GM12878 (cell line): ENCODE results near the gene TFF1. TPM values are rescaled to one million over a fixed set of nuclear protein-coding genes. Genes with fewer than 3 reads are reported as not detected.

Source experiments
- ATAC-seq: fragments of 200-7000 bp; cut with Tn5 transposase; 3 replicates; pipeline ENCODE4 v1.9.1; 2020; ENCODE audit warnings: mild to moderate bottlenecking, moderate library complexity
- BruUV-seq: library from RNA; stranded (reverse); fragments of 400-500 nt; replicated peaks from 2 replicates; lab custom pipeline; 2021; lab: Mats Ljungman, UMichigan
- CTCF ChIA-PET: fragments of 300-600 bp; sonication (Branson Sonifier 250); formaldehyde crosslinking; extraction: SDS; loops from one replicate; lab custom pipeline; 2021; ENCODE audit warnings: inconsistent platforms; lab: Yijun Ruan, JAX
- POLR2A ChIA-PET: fragments of 350-600 bp; formaldehyde crosslinking; extraction: SDS; loops from one replicate; lab custom pipeline; 2021; ENCODE audit warnings: inconsistent platforms; lab: Charles Lee
- RAD21 ChIA-PET: fragments of 300-600 bp; sonication (Branson Sonifier 250); formaldehyde crosslinking; loops from one replicate; lab custom pipeline; 2023; ENCODE audit warnings: antibody characterized with exemption; ENCODE audit not compliant: unreplicated experiment; lab: Charles Lee
- SMC1A ChIA-PET: fragments of 300-600 bp; sonication (Branson Sonifier 250); formaldehyde crosslinking; loops from one replicate; lab custom pipeline; 2023; ENCODE audit not compliant: unreplicated experiment, uncharacterized antibody; lab: Charles Lee
- DNase-seq: peaks from one replicate; pipeline ENCODE4 v3.0.0-alpha.2; 2011; ENCODE audit warnings: low read depth, low spot score
- FAIRE-seq: peaks from 3 replicates; lab custom pipeline; 2011; peaks lifted over from hg19 to GRCh38; lab: Jason Lieb, UNC
- H2AFZ ChIP-seq: 2 replicates; pipeline ENCODE4 v1.6.0; 2011; ENCODE audit warnings: low read depth, low read length, control low read depth; ENCODE audit not compliant: control insufficient read depth
- H3K27ac ChIP-seq: 2 replicates; pipeline ENCODE4 v1.5.1; 2011; ENCODE audit warnings: control low read depth; ENCODE audit not compliant: control insufficient read depth, insufficient read depth
- H3K27me3 ChIP-seq, 2 experiments: replicated peaks in 1 of 2; 2 replicates each; pipeline versions ENCODE4 v1.6.0 to v1.6.1; 2011; ENCODE audit warnings: low read length in 1 of 2; ENCODE audit not compliant: control insufficient read depth in 2 of 2, insufficient read depth in 2 of 2
- H3K36me3 ChIP-seq, 2 experiments: 2 replicates each; pipeline ENCODE4 v1.5.1; 2011; ENCODE audit warnings: low read length in 1 of 2; ENCODE audit not compliant: control insufficient read depth in 2 of 2, insufficient read depth in 2 of 2
- H3K4me1 ChIP-seq: 2 replicates; pipeline ENCODE4 v1.6.1; 2011; ENCODE audit warnings: mild to moderate bottlenecking, low read length, moderate library complexity, mixed read lengths; ENCODE audit not compliant: control insufficient read depth, insufficient read depth
- H3K4me2 ChIP-seq: 2 replicates; pipeline ENCODE4 v1.6.0; 2011; ENCODE audit warnings: control low read depth; ENCODE audit not compliant: control insufficient read depth, insufficient read depth
- H3K4me3 ChIP-seq: fragments of 200-600 bp; sonication (generic); 2 replicates; pipeline ENCODE4 v1.5.1; 2016
- H3K79me2 ChIP-seq: 2 replicates; pipeline ENCODE4 v1.6.0; 2011; ENCODE audit warnings: low read length; ENCODE audit not compliant: control insufficient read depth, insufficient read depth
- H3K9ac ChIP-seq: 2 replicates; pipeline ENCODE4 v1.8.0; 2011; ENCODE audit warnings: low read length, control low read depth, mixed read lengths; ENCODE audit not compliant: control insufficient read depth, insufficient read depth
- H3K9me3 ChIP-seq: replicated peaks from 3 replicates; pipeline ENCODE4 v1.5.1; 2011; ENCODE audit warnings: mild to moderate bottlenecking, low read length; ENCODE audit not compliant: control insufficient read depth, insufficient read depth
- H4K20me1 ChIP-seq: 2 replicates; pipeline ENCODE4 v1.6.0; 2011; ENCODE audit not compliant: control insufficient read depth, insufficient read depth
- BCLAF1 ChIP-seq: fragments of 450-650 bp; IDR thresholded peaks from 2 replicates; pipeline ENCODE4 v1.6.1; 2017; ENCODE audit warnings: antibody characterized with exemption, mild to moderate bottlenecking, moderate library complexity
- CEBPB ChIP-seq, 2 experiments: fragments of 150-350 bp in 1 of 2; IDR thresholded peaks; 2 replicates each; pipeline ENCODE4 v1.6.1; 2012 to 2014; ENCODE audit warnings: low read depth in 2 of 2, low read length in 2 of 2, borderline replicate concordance in 1 of 2, inconsistent platforms in 1 of 2
- E4F1 ChIP-seq: fragments of 450-650 bp; IDR thresholded peaks from 2 replicates; pipeline ENCODE4 v1.6.1; 2018; ENCODE audit warnings: borderline replicate concordance, mild to moderate bottlenecking; ENCODE audit not compliant: partially characterized antibody
- FOXK2 ChIP-seq: fragments of 450-650 bp; IDR thresholded peaks from 2 replicates; pipeline ENCODE4 v1.6.1; 2017; ENCODE audit warnings: mild to moderate bottlenecking, moderate library complexity
- GATAD2B ChIP-seq: fragments of 450-650 bp; conservative IDR thresholded peaks from 2 replicates; pipeline ENCODE4 v1.6.1; 2017; ENCODE audit warnings: low read depth, mild to moderate bottlenecking, moderate library complexity
- KAT2A ChIP-seq: conservative IDR thresholded peaks from 2 replicates; pipeline ENCODE4 v1.6.1; 2011; ENCODE audit warnings: low read depth, low read length; ENCODE audit not compliant: control insufficient read depth
- MYC ChIP-seq: IDR thresholded peaks from 2 replicates; pipeline ENCODE4 v1.6.1; 2011; ENCODE audit warnings: mild to moderate bottlenecking, low read length, moderate library complexity, inconsistent platforms; ENCODE audit not compliant: insufficient read depth, insufficient replicate concordance, insufficient read length, severe bottlenecking
- NFYA ChIP-seq: IDR thresholded peaks from 2 replicates; pipeline ENCODE4 v1.6.1; 2011; ENCODE audit warnings: low read depth, mild to moderate bottlenecking, low read length, improper control_type of control experiment, borderline replicate concordance
- NR2C1 ChIP-seq: fragments of 450-650 bp; IDR thresholded peaks from 2 replicates; pipeline ENCODE4 v1.6.1; 2017; ENCODE audit warnings: antibody characterized with exemption, mild to moderate bottlenecking, moderate library complexity
- NR2F1 ChIP-seq: fragments of 450-650 bp; conservative IDR thresholded peaks from 2 replicates; pipeline ENCODE4 v1.6.1; 2017; ENCODE audit warnings: mild to moderate bottlenecking
- SPI1 ChIP-seq: IDR thresholded peaks from 2 replicates; pipeline ENCODE4 v1.6.1; 2011; ENCODE audit warnings: low read depth, mild to moderate bottlenecking, low read length, moderate library complexity, borderline replicate concordance; ENCODE audit not compliant: insufficient read depth
- YBX1 ChIP-seq: fragments of 450-650 bp; IDR thresholded peaks from 2 replicates; pipeline ENCODE4 v1.6.1; 2016; ENCODE audit warnings: antibody characterized with exemption
- WGBS: methylation state at CpG from one replicate; pipeline ENCODE4 v1.1.6; 2016; ENCODE audit warnings: low lambda C conversion rate; ENCODE audit not compliant: insufficient replicate concordance, insufficient coverage; ENCODE audit errors: missing lambda C conversion rate; 5-methylcytosine and 5-hydroxymethylcytosine counted together
- in situ Hi-C: fragments of 300-500 bp; cut with MboI; formaldehyde crosslinking; loops from 9 replicates; pipeline ENCODE4 v1.14.3; 2018; ENCODE audit warnings: mixed read lengths
- intact Hi-C: fragments of 100-400 bp; cut with micrococcal nuclease; formaldehyde crosslinking; loops from one replicate; pipeline ENCODE4 v1.14.2; 2022; ENCODE audit not compliant: unreplicated experiment
- polyA plus RNA-seq, 11 experiments: library from polyadenylated mRNA; depleted of rRNA in 4 of 11; unstranded in 6 of 11; stranded (reverse) in 5 of 11; fragments of >200 nt; fragmentation: Nextera tagmentation in 4 of 11; fragmentation: Illumina TruSeq in 1 of 11; extraction: Ambion mirVana in 4 of 11; extraction: Trizol in 1 of 11; gene quantifications; 1 replicate in 1 of 11; 2 replicates in 10 of 11; pipeline versions ENCODE4 v1.2.1 to v1.2.3, GENCODE V29; 2011 to 2016; ENCODE audit warnings: inconsistent platforms in 2 of 11, missing spikeins in 2 of 11, low read depth in 1 of 11
- total RNA-seq, 4 experiments: library from RNA; depleted of rRNA in 3 of 4; stranded (reverse); fragments of >200 nt in 3 of 4; fragmentation: Illumina TruSeq in 1 of 4; extraction: Trizol in 1 of 4; gene quantifications; 2 replicates each; pipeline versions ENCODE4 v1.2.1 to v1.2.3, GENCODE V29; 2013 to 2021

TFF1 gene
- total and polyA plus RNA-seq, 10 of the 15 experiments (the other 5 are each of a cell fraction or from before 2014, with no cell fraction given) = 0.13 TPM; not detected in 9

- SMC1A ChIA-PET = no interaction called here
- H3K4me3 ChIP-seq = no peak overlapping the region
- peaks cover 18% of the 10 kb centered on the region for H3K9me3 ChIP-seq
- H3K27ac ChIP-seq = no peak overlapping the region
- no peaks in the 10 kb centered on the region for H4K20me1 ChIP-seq
- TF ChIP-seq YBX1 (no peak), CEBPB (IDR thresholded peaks at IDR 0.05; ENCODE audit: borderline replicate concordance in 1 of 2, low read depth in 2 of 2, low read length in 2 of 2) (no peak)
- TF ChIP-seq, all 136 proteins: peak for 0
- POLR2A ChIA-PET = interaction anchor here (1.0 kb wide), 1 partner anchor 36 kb away, joined by 3 read pairs; no protein-coding TSS in a partner anchor
- CTCF ChIA-PET = interaction anchor here (1.7 kb wide), 1 partner anchor 47 kb away, joined by 7 read pairs; no protein-coding TSS in a partner anchor
- Histone ChIP-seq H2AFZ (no peak overlapping the region), H3K27me3 (no peaks in the 10 kb centered on the region; a peak in 2 of 4 replicates), H3K9ac (no peak overlapping the region), H3K36me3 (no peaks in the 10 kb centered on the region), H3K79me2 (no peaks in the 10 kb centered on the region), H3K4me2 (no peak overlapping the region), H3K4me1 (no peaks in the 10 kb centered on the region)
- FAIRE-seq (no peak), DNase-seq (no peak), ATAC-seq (no peak)
- BruUV-seq = no TSS peak
- WGBS = 28% methylated on average over 6 of the region's 6 CpGs
- RAD21 ChIA-PET = no interaction called here
- intact Hi-C loops = no loop called here
- in situ Hi-C loops = no loop called here
Measured at GRCh38 chr21:42356650-42357049, 9.7 kb downstream of the TFF1 start.

DNA sequence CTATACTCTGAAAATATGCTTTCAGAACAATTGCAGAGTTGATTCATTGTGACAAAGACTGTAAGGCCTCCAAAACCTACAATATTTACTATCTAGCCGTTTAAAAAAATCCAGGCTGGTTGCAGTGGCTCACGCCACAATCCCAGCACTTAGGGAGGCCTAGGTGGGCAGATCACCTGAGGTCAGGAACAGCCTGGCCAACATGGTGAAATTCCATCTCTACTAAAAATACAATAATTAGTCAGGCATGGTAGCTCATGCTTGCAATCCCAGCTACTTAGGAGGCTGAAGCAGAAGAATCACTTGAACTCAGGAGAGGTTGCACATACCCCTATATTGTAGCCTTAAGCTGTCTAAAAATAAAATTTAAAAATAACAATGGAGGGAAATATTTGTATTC is 10.3 kb downstream of the TFF1 start:
- H3K27ac ChIP-seq = no peak overlapping the region
- DNase-seq (no peak), FAIRE-seq (no peak), ATAC-seq (no peak)
- ChIA-PET CTCF (no interaction called here), POLR2A (no interaction called here), RAD21 (no interaction called here), SMC1A (no interaction called here)
- no peaks in the 10 kb centered on the region for H3K36me3 ChIP-seq
- no peak for TF ChIP-seq NR2F1
- no peak for TF ChIP-seq E4F1
- TF ChIP-seq YBX1 = no peak
- TF ChIP-seq BCLAF1 = no peak
- no peak for TF ChIP-seq SPI1
- no peak for TF ChIP-seq KAT2A
- TF ChIP-seq FOXK2 = no peak
- TF ChIP-seq NR2C1 = no peak
- TF ChIP-seq MYC = no peak
- no peak for TF ChIP-seq GATAD2B
- no peak for TF ChIP-seq NFYA
- 25% methylated on average over 2 of the region's 2 CpGs for WGBS
- H3K27me3 ChIP-seq = no peaks in the 10 kb centered on the region
- H3K9ac ChIP-seq = no peak overlapping the region
- H4K20me1 ChIP-seq = no peaks in the 10 kb centered on the region
- intact Hi-C loops (no loop called here), in situ Hi-C loops (no loop called here)
- no peak overlapping the region for H2AFZ ChIP-seq
- no peak overlapping the region for H3K4me3 ChIP-seq
- BruUV-seq = no TSS peak
- no peaks in the 10 kb centered on the region for H3K4me1 ChIP-seq
- peaks cover 18% of the 10 kb centered on the region for H3K9me3 ChIP-seq
- H3K79me2 ChIP-seq = no peaks in the 10 kb centered on the region
- no peak overlapping the region for H3K4me2 ChIP-seq
